Tibial nerve (tissue), 4 donors: ENCODE data around the gene KRTAP1-5. TPM values are rescaled to one million over a fixed set of nuclear protein-coding genes. Genes with fewer than 3 reads are reported as not detected.
"Not testable (repeated sequence)": the region's sequence is repeated elsewhere in the genome, so short reads cannot be mapped to it uniquely, and the experiment has no call there.

Experiments
- DNase-seq, 2 donors: peaks; one replicate each; pipeline ENCODE4 v3.0.0-alpha.2; 2019; ENCODE audit warnings: low spot score in 2 of 2
- H3K27ac ChIP-seq, 4 donors: fragments of 200-600 bp; sonication (generic) in 3 of 4; one replicate each; pipeline ENCODE4 v1.5.1; 2017 to 2019; ENCODE audit warnings: mild to moderate bottlenecking in 1 of 4
- H3K27me3 ChIP-seq, 2 donors: fragments of 200-600 bp; sonication (generic) in 1 of 2; one replicate each; pipeline versions ENCODE4 v1.5.1 to v1.6.0; 2017 to 2019
- H3K36me3 ChIP-seq, 3 donors: fragments of 200-600 bp; sonication (generic); one replicate each; pipeline ENCODE4 v1.5.1; 2018 to 2019
- H3K4me1 ChIP-seq, 4 donors: fragments of 200-600 bp; sonication (generic) in 3 of 4; one replicate each; pipeline ENCODE4 v1.5.1; 2017 to 2019
- H3K4me3 ChIP-seq, 4 donors: fragments of 200-600 bp; sonication (generic) in 3 of 4; one replicate each; pipeline ENCODE4 v1.5.1; 2017 to 2019; ENCODE audit warnings: mild to moderate bottlenecking in 1 of 4, moderate library complexity in 1 of 4
- H3K9me3 ChIP-seq, 4 donors: fragments of 200-600 bp; sonication (generic) in 3 of 4; one replicate each; pipeline ENCODE4 v1.5.1; 2017 to 2019
- CTCF ChIP-seq, 5 experiments: fragments of 200-600 bp in 3 of 5; fragments of 450-650 bp in 2 of 5; sonication (generic) in 3 of 5; IDR thresholded peaks; one replicate each; pipeline ENCODE4 v1.5.1; 2016 to 2019; ENCODE audit warnings: antibody characterized with exemption in 5 of 5, mild to moderate bottlenecking in 3 of 5, moderate library complexity in 2 of 5
- EP300 ChIP-seq, 2 donors: sonication (generic); formaldehyde crosslinking; IDR thresholded peaks; one replicate each; pipeline ENCODE4 v1.6.1; 2017; ENCODE audit warnings: antibody characterized with exemption in 2 of 2, mild to moderate bottlenecking in 1 of 2
- POLR2A ChIP-seq, 2 donors: fragments of 450-650 bp; IDR thresholded peaks; one replicate each; pipeline ENCODE4 v1.6.1; 2017; ENCODE audit warnings: antibody characterized with exemption in 2 of 2, mild to moderate bottlenecking in 2 of 2, moderate library complexity in 2 of 2
- WGBS, 2 donors: methylation state at CpG; one replicate each; pipeline ENCODE4 v1.1.5; 2018; 5-methylcytosine and 5-hydroxymethylcytosine counted together
- total RNA-seq, 4 donors: library from RNA; depleted of rRNA; stranded (reverse); fragments of >200 nt; gene quantifications; one replicate each; pipeline ENCODE4 v1.1.0, GENCODE V29; 2016

The KRTAP1-5 gene
- total RNA-seq, 4 donors from 2014 or later: 0.60 TPM; not detected in 3

- H3K27me3 ChIP-seq: no peaks in the 10 kb centered on the region
- TF ChIP-seq CTCF (IDR thresholded peaks at IDR 0.05): no peak
- TF ChIP-seq EP300 (IDR thresholded peaks at IDR 0.05): no peak
- no peak for TF ChIP-seq POLR2A (IDR thresholded peaks at IDR 0.05)
- DNase-seq: no peak
- H3K9me3 ChIP-seq: peaks cover 0 to 4% (median 0%) of the 10 kb centered on the region in 4 donors
- 62 to 66% methylated on average over 1 of the region's 1 CpG for WGBS, 2 donors
- peaks cover 0 to 15% (median 0%) of the 10 kb centered on the region in 4 donors for H3K4me1 ChIP-seq
- H3K36me3 ChIP-seq: no peaks in the 10 kb centered on the region
- no peak overlapping the region for H3K4me3 ChIP-seq
- peak overlapping the region in 1 of 4 donors; percentile 36 for H3K27ac ChIP-seq
Measured at GRCh38 chr17:41061964-41062363, 35.0 kb upstream of the KRTAP1-5 start.

GRCh38 chr17:41060052-41060604, 33.1 kb upstream of the KRTAP1-5 start, which contains the start of gene KRTAP2-3:
KRTAP2-3 (minus strand) TSS chr17:41060114; CDS start chr17:41060050, 64 bp downstream.
- H3K4me1 ChIP-seq: peaks cover 0 to 15% (median 0%) of the 10 kb centered on the region in 4 donors
- H3K27ac ChIP-seq: peak within 1 kb of the TSS in 1 of 4 donors; percentile 26
- WGBS, 2 donors: 45 to 55% methylated on average over 6 of the region's 6 CpGs
- peaks cover 0 to 4% (median 0%) of the 10 kb centered on the region in 4 donors for H3K9me3 ChIP-seq
- no peak for DNase-seq
- no peaks in the 10 kb centered on the region for H3K36me3 ChIP-seq
- no peaks in the 10 kb centered on the region for H3K27me3 ChIP-seq
- no peak within 1 kb of the TSS for H3K4me3 ChIP-seq
- no peak for TF ChIP-seq CTCF (IDR thresholded peaks at IDR 0.05)
- TF ChIP-seq EP300 (IDR thresholded peaks at IDR 0.05): no peak
- no peak for TF ChIP-seq POLR2A (IDR thresholded peaks at IDR 0.05)

- H3K36me3 ChIP-seq, H3K4me3 ChIP-seq, H3K27me3 ChIP-seq, H3K9me3 ChIP-seq, H3K27ac ChIP-seq, DNase-seq: not testable (repeated sequence)
- 31 to 39% methylated on average over 8 to 11 of the region's 31 CpGs for WGBS, 2 donors
- H3K4me1 ChIP-seq: peaks cover 0 to 15% (median 0%) of the 10 kb centered on the region in 4 donors
Measured at GRCh38 chr17:41059276-41060051, 32.5 kb upstream of the KRTAP1-5 start.

GRCh38 chr17:41058741-41059140, 31.7 kb upstream of the KRTAP1-5 start:
- Histone ChIP-seq H3K27ac (no peak overlapping the region), H3K9me3 (peaks cover 0 to 4% (median 0%) of the 10 kb centered on the region in 4 donors), H3K4me1 (peaks cover 0 to 15% (median 0%) of the 10 kb centered on the region in 4 donors), H3K4me3 (no peak overlapping the region), H3K36me3 (no peaks in the 10 kb centered on the region), H3K27me3 (no peaks in the 10 kb centered on the region)
- WGBS, 2 donors: 91 to 98% methylated on average over 5 of the region's 5 CpGs
- no peak for TF ChIP-seq CTCF (IDR thresholded peaks at IDR 0.05)
- TF ChIP-seq POLR2A (IDR thresholded peaks at IDR 0.05): no peak
- TF ChIP-seq EP300 (IDR thresholded peaks at IDR 0.05): no peak
- DNase-seq: no peak

- Histone ChIP-seq H3K27me3 (no peaks in the 10 kb centered on the region), H3K36me3 (no peaks in the 10 kb centered on the region), H3K4me1 (peaks cover 0 to 15% (median 0%) of the 10 kb centered on the region in 4 donors), H3K9me3 (peaks cover 0 to 4% (median 0%) of the 10 kb centered on the region in 4 donors), H3K4me3 (no peak overlapping the region), H3K27ac (no peak overlapping the region)
- TF ChIP-seq POLR2A (IDR thresholded peaks at IDR 0.05) (no peak), CTCF (IDR thresholded peaks at IDR 0.05) (no peak)
- no peak for DNase-seq
- 94% methylated on average over 1 of the region's 1 CpG for WGBS, 2 donors
Measured at GRCh38 chr17:41057547-41057946, 30.5 kb upstream of the KRTAP1-5 start.

- H3K4me1 ChIP-seq, H3K27ac ChIP-seq, H3K4me3 ChIP-seq, DNase-seq, H3K27me3 ChIP-seq, H3K36me3 ChIP-seq, H3K9me3 ChIP-seq: not testable (repeated sequence)
- WGBS, 2 donors: 43 to 61% methylated on average over 1 to 3 of the region's 6 CpGs
Measured at GRCh38 chr17:41055130-41055529, 28.1 kb upstream of the KRTAP1-5 start, which contains the start of gene KRTAP2-2. KRTAP2-2 (minus strand) TSS chr17:41055230; CDS start chr17:41055211, 19 bp downstream.

GRCh38 chr17:41054556-41054955, 27.5 kb upstream of the KRTAP1-5 start:
- not testable (repeated sequence) for H3K27ac ChIP-seq, H3K4me1 ChIP-seq, H3K4me3 ChIP-seq, H3K9me3 ChIP-seq, H3K36me3 ChIP-seq, DNase-seq, H3K27me3 ChIP-seq
- 76 to 78% methylated on average over 7 of the region's 9 CpGs for WGBS, 2 donors
